H1 (cell line): ENCODE data around the gene MPP3. TPM values are rescaled to one million over a fixed set of nuclear protein-coding genes. Genes with fewer than 3 reads are reported as not detected.

Experiments
- ASH2L ChIP-seq: fragments of 200-600, 300-600 bp; sonication (generic); IDR thresholded peaks from one replicate; pipeline ENCODE4 v1.7.1; 2017; ENCODE audit warnings: low read length
- ATF2 ChIP-seq: IDR thresholded peaks from 2 replicates; pipeline ENCODE4 v1.6.1; 2012; ENCODE audit warnings: low read length, inconsistent platforms
- ATF3 ChIP-seq: IDR thresholded peaks from 2 replicates; pipeline ENCODE4 v1.6.1; 2011; ENCODE audit warnings: low read depth, mild to moderate bottlenecking, low read length; ENCODE audit not compliant: insufficient read depth
- BACH1 ChIP-seq: IDR thresholded peaks from 2 replicates; pipeline ENCODE4 v1.6.1; 2012; ENCODE audit warnings: low read length, improper control_type of control experiment
- CHD2 ChIP-seq: IDR thresholded peaks from 2 replicates; pipeline ENCODE4 v1.6.1; 2012; ENCODE audit warnings: low read length, improper control_type of control experiment
- CREB1 ChIP-seq: IDR thresholded peaks from 2 replicates; pipeline ENCODE4 v1.6.1; 2012; ENCODE audit warnings: inconsistent platforms
- E2F6 ChIP-seq: IDR thresholded peaks from 2 replicates; pipeline ENCODE4 v1.6.1; 2012; ENCODE audit warnings: inconsistent platforms
- FOSL1 ChIP-seq: IDR thresholded peaks from 2 replicates; pipeline ENCODE4 v1.6.1; 2011; ENCODE audit warnings: mild to moderate bottlenecking, low read depth, low read length, moderate library complexity; ENCODE audit not compliant: insufficient read depth
- HDAC2 ChIP-seq, 2 experiments: fragments of 300-600 bp in 1 of 2; sonication (generic) in 1 of 2; IDR thresholded peaks; 2 replicates each; pipeline ENCODE4 v1.6.1; 2011 to 2012; ENCODE audit warnings: low read depth in 2 of 2, low read length in 2 of 2, mild to moderate bottlenecking in 2 of 2, moderate library complexity in 2 of 2, borderline replicate concordance in 1 of 2, inconsistent platforms in 1 of 2
- JUN ChIP-seq: IDR thresholded peaks from 2 replicates; pipeline ENCODE4 v1.6.1; 2011; ENCODE audit warnings: low read depth, mild to moderate bottlenecking, improper control_type of control experiment, low read length
- KDM4A ChIP-seq: IDR thresholded peaks from one replicate; pipeline ENCODE4 v1.7.1; 2012; ENCODE audit warnings: low read depth, mild to moderate bottlenecking, moderate library complexity, low read length, inconsistent platforms; ENCODE audit not compliant: severe bottlenecking
- MAFK ChIP-seq: IDR thresholded peaks from 2 replicates; pipeline ENCODE4 v1.6.1; 2012; ENCODE audit warnings: low read depth, mild to moderate bottlenecking, improper control_type of control experiment, low read length
- PHF8 ChIP-seq: fragments of 200-600 bp; sonication (generic); conservative IDR thresholded peaks from 2 replicates; pipeline ENCODE4 v1.7.1; 2012; ENCODE audit warnings: low read depth, mild to moderate bottlenecking, inconsistent platforms, low read length, moderate library complexity
- POLR2AphosphoS5 ChIP-seq: IDR thresholded peaks from 2 replicates; pipeline ENCODE4 v1.6.1; 2011; ENCODE audit warnings: low read depth, low read length
- SP2 ChIP-seq: IDR thresholded peaks from 2 replicates; pipeline ENCODE4 v1.6.1; 2012; ENCODE audit warnings: mild to moderate bottlenecking, low read length, inconsistent platforms
- TAF7 ChIP-seq: optimal IDR thresholded peaks from 2 replicates; pipeline ENCODE3; 2011; ENCODE audit warnings: low read depth, mild to moderate bottlenecking, inconsistent platforms, low read length, moderate library complexity, borderline replicate concordance
- YY1 ChIP-seq: IDR thresholded peaks from 2 replicates; pipeline ENCODE4 v1.6.1; 2011; ENCODE audit warnings: low read depth, mild to moderate bottlenecking, low read length
- ZNF274 ChIP-seq: IDR thresholded peaks from 2 replicates; pipeline ENCODE4 v1.7.0; 2012; ENCODE audit warnings: low read length, borderline replicate concordance; ENCODE audit errors: extremely low read depth
- polyA plus RNA-seq, 7 experiments: library from polyadenylated mRNA; depleted of rRNA in 3 of 7; stranded (reverse) in 5 of 7; unstranded in 2 of 7; fragments of >200 nt in 5 of 7; fragments of 200-250 nt in 2 of 7; gene quantifications; 1 replicate in 5 of 7; 2 replicates in 1 of 7; 4 replicates in 1 of 7; pipeline versions ENCODE4 v1.2.1 to v1.2.3, GENCODE V29; 2011 to 2013; ENCODE audit warnings: missing spikeins in 2 of 7, mixed read lengths in 2 of 7
- total RNA-seq: library from RNA; stranded (reverse); fragmentation: NEBNext Ultra II Directional; extraction: Animal tissue kit (Norgen Biotek cat#: 25700); gene quantifications from 2 replicates; pipeline ENCODE4 v1.2.1, GENCODE V29; 2021

The MPP3 gene
- total and polyA plus RNA-seq, 2 of the 8 experiments (the other 6 are each of a cell fraction or from before 2014, with no cell fraction given): 3.1 to 6.1 TPM

- peak; percentile 54 for TF ChIP-seq TAF7
- TF ChIP-seq BACH1: 0 out of 2 replicates have a peak, but pooled peaks have one; percentile 41
- TF ChIP-seq JUN: peak; percentile 93
- TF ChIP-seq ATF3: peak; percentile 65
- 0 out of 4 replicates have a peak, but pooled peaks of 1 of the 2 experiments have one; percentile 12 for TF ChIP-seq HDAC2 (IDR thresholded peaks at IDR 0.05; ENCODE audit: borderline replicate concordance in 1 of 2, low read depth in 2 of 2, low read length in 2 of 2)
- TF ChIP-seq KDM4A: peak; percentile 38
- TF ChIP-seq PHF8: peak; percentile 92
- TF ChIP-seq ZNF274: no peak
- peak; percentile 94 for TF ChIP-seq CREB1
- TF ChIP-seq POLR2AphosphoS5: peak; percentile 84
- TF ChIP-seq MAFK: no peak
- peak; percentile 36 for TF ChIP-seq ASH2L
- no peak for TF ChIP-seq SP2
- peak; percentile 94 for TF ChIP-seq ATF2
- TF ChIP-seq E2F6: 0 out of 2 replicates have a peak, but pooled peaks have one; percentile 10
- peak; percentile 66; the same call in 1 of the 2 replicates for TF ChIP-seq FOSL1
- peak; percentile 59; the same call in 1 of the 2 replicates for TF ChIP-seq YY1
- TF ChIP-seq CHD2: peak; percentile 71; the same call in 1 of the 2 replicates
- TF ChIP-seq, all 59 proteins: peak for 24
Measured at GRCh38 chr17:43778337-43779144, 54.4 kb downstream of the MPP3 start, which contains the start of gene DUSP3 (continued).
